GM18519 (cell line): Measurements from ENCODE around the gene SENP6.
"Not testable (repeated sequence)": the region's sequence is repeated elsewhere in the genome, so short reads cannot be mapped to it uniquely, and the experiment has no call there.

Source experiments
- ATAC-seq: cut with Tn5 transposase; IDR thresholded peaks from one replicate; pipeline ENCODE4 v1.9.1; 2021; ENCODE audit warnings: mild to moderate bottlenecking, moderate library complexity; ENCODE audit not compliant: unreplicated experiment, low FRiP score

Gene SENP6

DNA sequence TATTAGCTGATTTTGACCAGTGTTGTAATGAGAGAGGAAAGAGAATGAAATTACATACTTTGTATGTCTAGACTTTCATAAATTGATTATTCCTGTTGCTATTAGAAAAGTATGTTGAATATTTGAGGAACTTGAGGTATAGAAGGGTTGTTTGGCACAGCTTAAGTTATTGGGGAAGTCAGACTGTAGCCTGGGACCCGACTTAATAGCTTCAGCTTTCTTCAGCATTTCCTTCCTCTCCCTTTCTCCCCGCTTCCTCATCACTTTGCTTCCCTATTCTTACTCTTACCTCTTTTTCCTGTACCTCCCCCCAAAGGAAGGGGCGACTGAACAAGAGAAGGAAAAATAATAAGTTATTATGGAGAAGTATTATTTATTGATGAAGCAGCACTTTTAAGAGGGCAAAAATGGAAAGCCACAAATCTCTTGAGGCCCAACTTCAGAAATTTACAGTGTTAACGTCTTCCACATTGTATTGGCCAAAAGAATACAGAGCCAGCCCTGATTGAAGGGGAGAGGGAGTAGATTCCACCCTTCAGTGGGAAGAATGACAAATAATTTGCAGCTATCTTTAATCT lies 7.4 kb downstream of the SENP6 start:
- ATAC-seq: no peak

DNA sequence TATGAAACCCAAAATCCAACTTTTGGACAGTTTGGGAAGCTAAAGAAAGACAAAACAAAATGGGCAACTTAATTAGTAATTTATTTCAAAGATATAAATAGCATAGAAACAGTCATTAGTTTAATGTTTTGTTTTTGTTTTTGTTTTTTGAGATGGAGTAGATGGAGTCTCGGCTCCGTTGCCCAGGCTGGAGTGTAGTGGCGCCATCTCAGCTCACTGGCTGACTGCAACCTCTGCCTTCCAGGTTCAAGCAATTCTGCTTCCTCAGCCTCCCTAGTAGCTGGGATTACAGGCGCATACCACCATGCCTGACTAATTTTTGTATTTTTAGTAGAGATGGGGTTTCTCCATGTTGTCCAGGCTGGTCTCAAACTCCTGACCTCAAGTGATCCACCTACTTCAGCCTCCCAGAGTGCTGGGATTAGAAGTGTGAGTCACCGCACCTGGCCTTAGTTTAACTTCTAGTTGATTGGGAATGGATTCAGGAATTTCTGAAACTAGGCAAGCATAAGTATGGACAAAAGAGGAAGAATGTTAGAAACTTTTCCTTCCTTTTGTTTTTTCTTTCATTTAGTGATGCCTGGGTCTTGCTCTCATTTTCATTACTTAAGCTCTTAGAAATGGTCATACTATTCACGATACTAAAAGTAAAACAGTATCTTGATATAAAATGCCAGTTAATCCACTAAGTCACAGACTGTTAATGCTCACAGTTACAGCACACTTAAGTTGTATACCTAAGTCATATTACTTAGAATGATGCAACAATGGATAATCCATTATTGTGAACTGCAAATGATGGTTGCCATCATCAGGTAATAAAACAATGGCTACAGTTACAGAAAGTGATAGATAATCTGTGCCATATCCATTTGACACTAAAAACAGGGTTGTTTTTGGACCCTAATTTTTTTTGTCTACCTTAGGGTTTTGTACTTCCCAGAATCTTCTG lies 8.2 kb downstream of the SENP6 start:
- no peak for ATAC-seq

DNA sequence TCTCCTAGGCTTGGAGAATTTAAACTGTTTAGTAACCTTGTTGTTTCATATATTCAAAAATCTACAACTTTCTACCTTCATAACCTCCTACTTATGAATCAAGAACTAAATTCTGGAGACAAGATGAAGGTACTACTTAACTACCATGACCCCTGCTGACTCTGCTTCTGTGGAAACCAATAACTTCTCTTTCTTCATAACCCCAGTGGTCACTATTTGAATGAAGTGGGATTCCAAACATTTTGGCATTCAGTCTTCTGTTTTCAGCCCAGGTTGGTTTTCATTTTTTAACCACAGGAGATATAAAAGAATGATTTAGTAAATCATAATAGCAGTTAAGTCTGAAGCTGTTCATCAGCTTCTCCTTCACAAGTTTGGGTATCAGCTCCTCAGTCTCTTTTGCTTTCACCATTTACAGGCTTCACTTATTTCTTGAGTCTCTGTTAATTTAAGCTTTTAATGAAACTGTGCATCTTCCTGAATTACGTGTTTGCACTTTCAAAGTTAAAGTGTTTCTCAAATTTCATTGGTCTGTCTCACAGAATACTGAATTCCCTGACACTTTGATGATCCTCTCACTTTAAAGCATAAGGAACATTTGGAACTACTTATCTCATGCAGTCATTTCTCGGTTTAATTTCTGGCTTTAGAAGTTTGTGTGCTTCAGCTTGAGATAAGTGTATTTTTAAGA lies 9.5 kb downstream of the SENP6 start:
- ATAC-seq: no peak

DNA sequence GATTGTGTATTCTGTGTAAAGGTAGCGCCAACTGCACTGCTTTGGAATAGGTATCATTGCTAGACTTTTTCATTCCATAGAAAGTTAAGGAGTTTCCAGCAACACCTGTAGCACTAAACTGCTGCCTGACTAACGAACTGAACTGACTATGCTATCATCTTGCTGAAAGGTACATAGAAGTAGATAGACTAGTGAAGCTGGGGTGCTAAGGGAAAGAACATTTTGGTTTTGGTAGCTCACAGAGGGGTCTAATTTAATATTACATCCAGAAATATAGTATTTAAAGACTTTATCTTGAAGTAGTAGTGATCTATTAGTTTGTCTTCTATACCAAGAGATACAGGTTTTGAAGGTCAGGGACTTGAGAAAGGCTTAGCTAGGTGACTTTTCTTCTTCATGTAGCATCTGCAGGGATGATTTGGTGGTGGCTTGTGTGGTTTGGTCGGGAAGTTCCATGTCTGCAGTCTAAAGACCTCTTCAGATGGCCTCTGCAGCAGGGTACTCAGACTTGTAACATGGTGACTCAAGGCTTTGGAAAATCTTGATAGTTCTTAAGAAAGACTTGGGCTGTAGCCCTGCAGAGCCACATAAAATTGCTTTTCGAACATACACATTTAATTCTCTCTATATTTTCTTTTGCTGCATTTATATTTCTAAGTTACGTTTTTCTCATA lies 10.2 kb downstream of the SENP6 start:
- ATAC-seq: peak; percentile 35

DNA sequence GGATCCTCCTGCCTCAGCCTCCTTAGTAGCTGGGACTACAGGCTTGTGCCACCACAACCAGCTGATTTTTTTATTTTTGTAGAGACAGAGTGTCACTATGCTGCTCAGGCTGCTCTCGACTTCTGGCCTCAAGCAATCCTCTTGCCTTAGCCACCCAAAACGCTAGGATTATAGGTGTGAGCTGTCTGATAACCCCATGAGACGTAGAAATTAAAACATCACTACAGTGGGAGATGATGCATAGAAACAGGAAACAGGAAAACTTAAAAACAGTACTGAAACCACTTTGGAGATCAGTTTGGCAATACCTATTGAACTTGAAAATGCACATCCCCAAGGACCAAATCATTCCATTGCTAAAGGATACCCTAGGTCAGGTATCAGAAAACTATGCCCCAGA lies 10.8 kb downstream of the SENP6 start:
- ATAC-seq: no peak

DNA sequence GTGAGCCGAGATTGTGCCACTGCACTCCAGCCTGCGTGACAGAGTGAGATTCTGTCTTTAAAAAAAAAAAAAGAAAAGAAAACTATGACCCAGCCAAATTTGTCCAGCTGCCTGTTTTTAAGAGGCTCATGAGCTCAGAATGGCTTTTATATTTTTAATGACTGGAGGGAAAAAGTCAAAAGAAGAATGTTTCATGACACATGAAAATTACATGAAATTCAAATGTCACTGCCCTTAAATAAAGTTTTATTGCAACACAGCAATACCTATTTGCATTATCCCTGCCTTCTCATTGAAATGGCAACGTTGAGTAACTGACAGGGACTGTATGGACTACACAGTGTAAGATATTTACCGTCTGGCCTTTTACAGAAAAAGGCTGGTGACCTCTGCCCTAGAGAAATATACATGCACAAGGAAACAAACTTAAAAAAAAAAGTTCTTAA lies 11.4 kb downstream of the SENP6 start:
- ATAC-seq: no peak

DNA sequence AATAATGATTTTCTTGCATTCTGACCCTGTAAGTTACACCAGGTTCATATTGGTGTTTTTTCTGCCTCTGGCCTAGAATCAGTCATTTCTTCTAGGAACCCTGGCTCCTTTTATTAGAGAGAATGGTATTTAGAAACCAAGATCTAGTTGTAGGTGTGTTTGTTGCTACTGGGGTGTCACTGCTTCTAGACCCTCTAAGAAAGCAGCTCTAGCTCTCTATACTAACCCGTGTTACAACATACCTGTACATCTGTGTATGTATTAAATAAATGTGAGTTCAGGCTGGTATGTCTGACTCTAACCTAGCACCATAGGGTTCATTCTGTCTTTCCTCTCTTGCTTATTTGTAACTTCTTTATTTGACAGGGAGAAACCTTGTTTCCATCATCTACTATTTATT lies 16.8 kb downstream of the SENP6 start:
- no peak for ATAC-seq

DNA sequence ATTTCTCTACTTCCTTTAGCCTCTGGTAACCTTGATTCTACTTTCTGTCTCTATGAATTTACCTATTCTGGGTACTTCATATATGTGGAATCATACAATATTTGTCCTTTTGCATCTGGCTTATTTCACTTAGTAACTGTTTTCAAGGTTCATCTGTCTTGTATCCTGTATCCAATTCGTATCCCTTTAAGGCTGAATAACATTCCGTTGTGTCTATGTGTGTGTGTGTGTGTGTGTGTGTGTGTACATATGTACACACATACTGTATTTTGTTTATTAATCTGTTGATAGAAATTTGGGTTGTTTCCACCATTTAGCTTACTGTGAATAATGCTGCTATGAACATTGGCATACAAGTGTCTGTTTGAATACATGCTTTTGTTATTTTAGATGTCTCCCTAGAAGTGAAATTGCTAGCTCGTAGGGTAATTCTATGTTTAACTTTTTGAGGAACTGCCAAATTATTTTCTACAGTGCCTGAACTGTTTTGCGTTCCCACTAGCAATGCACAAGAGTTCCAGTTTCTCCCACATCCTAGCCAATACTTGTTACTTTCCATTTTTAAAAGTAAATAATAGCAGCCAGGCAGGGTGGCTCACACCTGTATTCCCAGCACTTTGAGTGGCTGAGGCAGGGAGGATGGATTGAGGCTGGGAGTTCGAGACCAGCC lies 17.7 kb downstream of the SENP6 start:
- no peak for ATAC-seq

DNA sequence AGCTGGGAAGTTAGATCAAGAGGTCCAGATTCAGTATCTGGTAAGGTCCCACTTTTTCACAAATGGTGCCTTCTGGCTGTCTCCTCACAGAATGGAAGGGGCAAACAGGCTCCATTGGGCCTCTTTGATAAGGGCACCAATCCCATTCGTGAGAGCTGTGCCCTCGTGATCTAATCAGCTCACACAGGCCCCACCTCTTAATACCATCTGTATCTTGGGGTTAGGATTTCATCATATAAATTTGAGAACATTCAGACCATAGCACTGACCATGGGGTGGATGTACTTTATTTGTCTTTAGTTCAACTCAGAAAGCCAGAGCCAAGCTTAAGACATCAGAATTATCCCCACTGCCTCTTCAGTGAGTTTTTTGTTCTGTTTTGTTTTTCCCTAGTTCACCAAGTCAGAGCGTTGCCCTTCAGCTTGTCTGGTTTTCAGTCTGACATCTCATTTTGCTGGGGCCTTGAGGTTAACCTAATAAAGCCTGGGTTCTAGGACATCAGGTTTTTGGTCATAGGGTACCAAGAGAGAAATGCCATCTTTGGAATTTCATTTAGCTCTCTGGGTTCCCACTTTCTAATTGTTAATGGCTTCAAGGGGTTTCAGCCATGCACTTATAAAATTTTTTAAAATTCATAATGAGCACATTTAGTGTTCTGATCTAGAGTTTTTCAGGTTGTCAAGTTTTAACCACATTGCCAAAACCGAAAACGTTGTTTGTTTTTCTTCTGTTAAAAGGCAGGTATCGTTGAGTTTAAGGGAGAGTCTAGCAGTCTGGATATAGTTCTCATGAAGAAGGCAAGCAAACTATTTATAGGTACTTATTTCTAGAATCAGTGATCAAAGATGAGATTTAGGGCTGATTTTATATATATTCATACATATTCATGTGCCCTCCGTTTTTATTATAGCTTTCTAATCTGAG lies 19.0 kb downstream of the SENP6 start:
- ATAC-seq: no peak

DNA sequence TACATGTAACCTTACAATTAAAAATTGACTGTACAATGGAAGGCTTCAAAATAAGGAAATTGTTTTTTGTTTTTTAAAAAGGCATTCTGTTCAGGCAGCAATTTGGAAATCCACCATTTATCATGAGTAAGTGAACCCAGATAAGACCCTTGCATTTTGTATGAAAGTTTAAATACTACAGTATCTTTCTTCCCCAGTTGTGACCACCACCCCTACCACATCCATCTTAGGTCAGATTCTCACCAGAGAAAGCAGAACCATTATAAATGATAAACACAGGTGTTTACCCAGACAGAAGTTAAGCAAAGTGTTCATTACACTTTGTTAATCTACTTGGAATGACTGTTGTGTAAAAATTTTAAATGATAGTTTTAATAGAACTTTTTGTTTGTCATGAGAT lies 20.2 kb downstream of the SENP6 start:
- no peak for ATAC-seq

DNA sequence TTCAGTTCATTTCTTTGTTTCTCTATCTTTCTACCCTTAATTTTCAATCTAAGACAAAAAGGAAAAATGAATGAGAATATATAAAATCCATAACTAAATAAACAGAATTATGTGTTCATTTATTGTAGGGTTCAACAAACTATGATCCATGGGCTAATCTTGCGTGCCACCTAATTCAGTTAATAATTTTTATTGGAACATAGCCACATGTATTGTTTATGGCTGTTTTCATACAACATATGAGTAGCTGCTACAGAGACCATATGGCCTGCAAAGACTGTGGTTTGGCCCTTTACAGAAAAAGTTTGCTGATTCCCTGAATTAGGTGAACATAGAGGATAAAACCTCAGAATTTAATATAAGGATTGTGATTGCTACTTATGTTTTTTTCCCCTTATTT lies 21.8 kb downstream of the SENP6 start:
- no peak for ATAC-seq

DNA sequence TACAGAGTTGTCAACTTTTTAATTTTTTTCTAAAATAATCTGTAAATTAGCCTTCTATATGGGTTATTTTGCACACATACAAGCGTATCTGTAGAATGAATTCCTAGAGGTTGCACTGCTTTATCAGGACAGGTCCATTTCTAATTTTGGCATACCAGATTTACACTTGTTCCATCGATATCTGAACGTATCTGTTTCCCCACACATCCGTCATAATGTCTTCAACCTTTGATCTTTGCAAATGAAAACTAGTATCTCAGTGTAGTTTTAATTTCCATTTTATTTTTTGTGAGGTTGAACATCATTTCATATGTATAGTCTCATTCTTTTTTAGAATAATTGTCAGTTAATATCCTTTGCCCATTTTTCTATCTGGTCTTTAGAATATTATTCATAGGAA lies 22.7 kb downstream of the SENP6 start:
- ATAC-seq: no peak

DNA sequence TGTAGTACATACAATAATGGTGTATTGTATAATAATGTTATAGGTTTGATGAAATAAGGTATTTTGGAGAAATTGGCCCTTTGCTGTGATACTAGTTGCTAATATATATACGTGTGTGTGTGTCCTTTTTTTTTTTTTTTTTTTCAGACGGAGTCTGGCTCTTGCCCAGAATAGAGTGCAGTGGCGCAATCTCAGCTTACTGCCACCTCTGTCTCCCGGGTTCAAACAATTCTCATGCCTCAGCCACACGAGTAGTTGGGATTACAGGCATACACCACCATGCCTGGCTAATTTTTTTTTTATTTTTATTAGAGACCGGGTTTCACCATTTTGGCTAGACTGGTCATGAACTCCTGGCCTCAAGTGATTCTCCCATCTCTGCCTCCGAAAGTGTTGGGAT lies 23.3 kb downstream of the SENP6 start:
- no peak for ATAC-seq

DNA sequence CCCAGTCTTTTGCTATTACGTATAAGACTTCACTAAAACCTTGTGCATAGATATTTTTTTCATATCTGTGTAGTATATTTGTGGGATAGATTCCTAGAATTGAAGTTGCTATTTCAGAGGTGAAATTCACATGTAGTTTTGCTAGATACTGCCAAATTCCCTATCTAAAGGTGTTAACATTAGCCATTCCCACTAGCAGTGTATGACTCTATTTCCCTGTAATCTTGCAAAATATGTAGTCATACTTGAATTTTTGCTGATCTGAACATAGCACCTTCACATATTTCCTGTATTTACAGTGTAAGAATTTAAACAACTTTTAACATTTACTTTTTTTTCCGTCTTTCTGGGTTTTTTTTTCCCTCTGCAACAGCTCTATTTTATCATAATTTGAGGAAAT lies 24.9 kb downstream of the SENP6 start:
- ATAC-seq: no peak

DNA sequence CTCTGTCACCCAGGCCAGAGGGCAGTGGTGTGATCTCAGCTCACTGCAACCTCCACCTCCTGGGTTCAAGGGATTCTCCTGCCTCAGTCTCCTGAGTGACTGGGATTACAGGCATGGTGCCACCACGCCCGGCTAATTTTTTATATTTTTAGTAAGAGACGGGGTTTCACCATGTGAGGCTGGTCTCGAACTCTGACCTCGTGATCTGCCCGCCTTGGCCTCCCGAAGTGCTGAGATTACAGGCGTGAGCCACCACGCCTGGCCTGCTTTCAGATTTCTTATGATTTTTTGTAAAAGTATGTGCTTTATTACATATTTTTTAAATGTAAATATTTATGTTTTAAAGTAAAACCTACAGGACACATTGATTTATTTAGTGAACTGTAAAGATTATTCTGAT lies 26.0 kb downstream of the SENP6 start:
- not testable (repeated sequence) for ATAC-seq

DNA sequence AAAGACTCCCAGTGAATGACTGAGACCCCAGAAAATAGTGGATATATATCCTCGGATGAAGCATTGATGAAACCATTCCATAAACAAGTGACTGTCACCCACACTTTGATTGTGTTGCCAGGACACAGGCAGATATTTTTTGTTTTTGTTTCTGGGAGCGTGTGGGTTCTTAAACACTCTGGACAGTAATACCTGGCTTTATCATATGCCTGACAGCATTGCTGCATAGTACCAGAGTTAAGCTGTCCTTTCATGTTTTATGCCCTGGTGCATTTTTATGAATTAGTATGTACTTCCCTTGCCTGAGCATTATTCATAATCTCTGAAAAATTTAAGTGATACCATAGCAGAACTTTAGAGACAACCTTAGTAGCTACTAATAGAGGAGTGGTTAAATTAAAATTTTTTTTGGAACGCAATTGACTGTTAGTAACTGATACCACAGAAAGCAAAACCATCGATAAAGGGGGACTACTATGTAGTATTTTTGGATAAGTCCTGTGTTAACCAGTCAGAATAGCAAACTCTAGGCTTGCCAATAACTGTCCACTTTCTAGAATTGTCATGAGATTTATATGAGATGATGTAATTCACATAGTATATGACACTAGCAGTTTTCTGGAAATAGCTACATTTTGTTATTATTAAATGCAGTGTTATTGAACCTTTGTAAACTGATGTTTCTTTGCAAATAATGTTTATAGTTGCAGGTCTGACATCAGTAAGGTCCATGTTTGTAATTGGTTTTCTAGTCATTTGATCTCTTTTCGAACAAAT lies 30.4 kb downstream of the SENP6 start:
- no peak for ATAC-seq

DNA sequence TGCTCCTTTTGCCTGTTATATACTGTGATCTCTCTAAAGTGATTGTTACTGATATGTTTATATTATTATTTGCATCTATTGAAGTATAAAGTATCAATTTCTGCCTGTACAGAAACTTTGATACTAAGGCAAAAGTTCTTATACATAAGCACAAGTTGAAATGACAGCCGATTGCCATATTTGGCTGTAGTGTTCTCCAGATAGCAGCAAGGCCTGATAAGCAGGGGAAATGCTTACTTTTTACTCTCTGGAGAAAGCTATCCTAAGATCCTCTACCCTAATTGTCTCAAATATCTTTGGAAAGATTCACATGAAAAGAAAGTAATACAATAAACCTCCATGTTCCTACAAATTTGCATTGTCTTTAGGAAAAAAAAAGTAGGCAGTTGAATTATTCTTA lies 31.4 kb downstream of the SENP6 start:
- ATAC-seq: no peak

DNA sequence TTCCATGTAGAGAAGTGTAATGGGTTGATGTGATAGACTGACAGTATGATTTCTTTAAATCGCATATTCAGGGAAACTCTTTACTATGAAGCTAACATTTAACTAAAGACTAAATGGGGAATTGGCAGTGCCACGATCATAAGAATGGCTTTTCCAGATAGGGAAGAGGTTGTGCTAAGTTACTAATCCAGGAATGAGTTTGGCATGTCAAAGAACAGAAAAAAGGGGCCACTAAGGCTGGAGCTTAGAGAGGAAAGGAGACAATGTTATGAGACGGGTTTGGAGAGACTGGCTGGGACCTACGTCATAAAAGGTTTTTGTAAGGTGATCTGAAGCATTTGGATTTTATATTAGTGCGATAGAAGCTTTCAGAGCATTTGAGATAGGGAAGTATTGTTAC lies 40.6 kb downstream of the SENP6 start:
- ATAC-seq: no peak

DNA sequence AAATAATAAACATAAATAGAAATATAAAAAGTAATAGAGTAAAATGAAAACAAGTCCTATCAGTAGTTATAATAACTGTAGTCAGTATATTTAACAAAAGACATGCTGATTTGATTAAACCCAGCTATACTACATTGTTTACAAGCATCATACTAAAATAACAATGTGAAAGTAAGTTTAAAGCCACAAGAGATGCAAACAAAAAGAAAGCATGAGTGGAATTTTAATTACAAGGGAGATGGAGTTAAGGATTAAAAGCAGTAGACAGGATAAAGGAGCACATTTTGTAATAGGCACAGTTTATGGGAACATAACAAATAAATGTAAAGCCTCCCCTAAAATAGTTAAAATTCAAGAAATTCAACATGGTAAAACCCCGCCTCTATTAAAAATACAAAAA lies 41.5 kb downstream of the SENP6 start:
- ATAC-seq: no peak
